Activated CD4-positive, alpha-beta T cell treated with anti-CD3 and anti-CD28 coated beads for 36 hours (primary cell): ENCODE results near the gene LHFPL3. TPM values are rescaled to one million over a fixed set of nuclear protein-coding genes. Genes with fewer than 3 reads are reported as not detected.
"Not testable (repeated sequence)": the region's sequence is repeated elsewhere in the genome, so short reads cannot be mapped to it uniquely, and the experiment has no call there.

Source experiments
- ATAC-seq: fragments of 200-7000 bp; cut with Tn5 transposase; one replicate; pipeline ENCODE4 v1.10.0; 2021; ENCODE audit warnings: mild to moderate bottlenecking, moderate library complexity
- CTCF ChIA-PET: fragments of 350-600 bp; sonication (Branson Sonifier 250); formaldehyde crosslinking; loops from one replicate; lab custom pipeline; 2021; ENCODE audit warnings: antibody characterized with exemption; lab: Charles Lee
- POLR2A ChIA-PET: fragments of 350-600 bp; sonication (Branson Sonifier 250); formaldehyde crosslinking; loops from one replicate; lab custom pipeline; 2021; ENCODE audit warnings: antibody characterized with exemption, inconsistent platforms; lab: Charles Lee
- DNase-seq: peaks from one replicate; pipeline ENCODE4 v3.0.0-alpha.2; 2020
- H3K27ac Mint-ChIP-seq: one replicate; pipeline ENCODE4 v1.8.0; 2021; ENCODE audit warnings: mixed read lengths
- H3K27me3 Mint-ChIP-seq: one replicate; pipeline ENCODE4 v1.8.0; 2021; ENCODE audit warnings: mixed read lengths
- H3K36me3 Mint-ChIP-seq: one replicate; pipeline ENCODE4 v1.8.0; 2021; ENCODE audit warnings: low read depth, mixed read lengths
- H3K4me1 Mint-ChIP-seq: one replicate; pipeline ENCODE4 v1.8.0; 2021; ENCODE audit warnings: mixed read lengths
- H3K4me3 Mint-ChIP-seq: one replicate; pipeline ENCODE4 v1.8.0; 2021; ENCODE audit warnings: mild to moderate bottlenecking, moderate library complexity, mixed read lengths
- H3K9me3 Mint-ChIP-seq: one replicate; pipeline ENCODE4 v1.8.0; 2021; ENCODE audit warnings: low read depth, mixed read lengths
- intact Hi-C, 2 experiments: fragments of 100-400 bp; cut with DNase I in 1 of 2; cut with micrococcal nuclease in 1 of 2; formaldehyde crosslinking; loops; one replicate each; pipeline versions ENCODE4 v1.14.2 to v1.15.1; 2022 to 2024; cut with DNase I, micrococcal nuclease
- total RNA-seq, 2 experiments: library from RNA; stranded (reverse); gene quantifications; one replicate each; pipeline ENCODE4 v1.2.3, GENCODE V29; 2021

Gene LHFPL3
- total RNA-seq, 2 experiments from 2014 or later: not detected

- H3K27me3 Mint-ChIP-seq: peaks cover 5% of the 10 kb centered on the region
Observed at GRCh38 chr7:104655592-104655991, 327.2 kb downstream of the LHFPL3 start.

GRCh38 chr7:104656467-104656866 lies 328.1 kb downstream of the LHFPL3 start:
- Mint-ChIP-seq H3K9me3 (no peaks in the 10 kb centered on the region), H3K36me3 (no peaks in the 10 kb centered on the region), H3K4me3 (no peak overlapping the region), H3K27me3 (peaks cover 5% of the 10 kb centered on the region), H3K4me1 (no peaks in the 10 kb centered on the region), H3K27ac (no peak overlapping the region)
- DNase-seq: no peak
- CTCF ChIA-PET: no interaction called here
- intact Hi-C loops: no loop called here
- no peak for ATAC-seq
- POLR2A ChIA-PET: no interaction called here

More at GRCh38 chr7:104655592-104655991, 327.2 kb downstream of the LHFPL3 start:
- no peaks in the 10 kb centered on the region for H3K36me3 Mint-ChIP-seq
- H3K4me3 Mint-ChIP-seq: no peak overlapping the region
- intact Hi-C loops: no loop called here
- ChIA-PET POLR2A (no interaction called here), CTCF (no interaction called here)
- ATAC-seq: no peak
- H3K27ac Mint-ChIP-seq: no peak overlapping the region
- H3K4me1 Mint-ChIP-seq: no peaks in the 10 kb centered on the region
- DNase-seq: no peak
- no peaks in the 10 kb centered on the region for H3K9me3 Mint-ChIP-seq

GRCh38 chr7:104657134-104657533 lies 328.7 kb downstream of the LHFPL3 start:
- H3K36me3 Mint-ChIP-seq: no peaks in the 10 kb centered on the region
- no peak overlapping the region for H3K4me3 Mint-ChIP-seq
- ChIA-PET POLR2A (no interaction called here), CTCF (no interaction called here)
- no peaks in the 10 kb centered on the region for H3K4me1 Mint-ChIP-seq
- peaks cover 5% of the 10 kb centered on the region for H3K27me3 Mint-ChIP-seq
- DNase-seq (no peak), ATAC-seq (no peak)
- no peak overlapping the region for H3K27ac Mint-ChIP-seq
- H3K9me3 Mint-ChIP-seq: no peaks in the 10 kb centered on the region
- intact Hi-C loops: no loop called here

- Mint-ChIP-seq H3K36me3 (no peaks in the 10 kb centered on the region), H3K4me1 (no peaks in the 10 kb centered on the region), H3K27me3 (peaks cover 6% of the 10 kb centered on the region), H3K27ac (no peak overlapping the region), H3K4me3 (no peak overlapping the region), H3K9me3 (no peaks in the 10 kb centered on the region)
- ATAC-seq (no peak), DNase-seq (no peak)
- CTCF ChIA-PET: no interaction called here
- POLR2A ChIA-PET: no interaction called here
- intact Hi-C loops: no loop called here
Observed at GRCh38 chr7:104661575-104661974, 333.2 kb downstream of the LHFPL3 start.

GRCh38 chr7:104664648-104665047 lies 336.2 kb downstream of the LHFPL3 start:
- intact Hi-C loops: no loop called here
- no peak for ATAC-seq
- H3K36me3 Mint-ChIP-seq: no peaks in the 10 kb centered on the region
- H3K27me3 Mint-ChIP-seq: peaks cover 7% of the 10 kb centered on the region
- H3K27ac Mint-ChIP-seq: no peak overlapping the region
- no peak for DNase-seq
- no peaks in the 10 kb centered on the region for H3K9me3 Mint-ChIP-seq
- POLR2A ChIA-PET: no interaction called here
- H3K4me1 Mint-ChIP-seq: no peaks in the 10 kb centered on the region
- CTCF ChIA-PET: no interaction called here
- no peak overlapping the region for H3K4me3 Mint-ChIP-seq

- no peaks in the 10 kb centered on the region for H3K4me1 Mint-ChIP-seq
- DNase-seq (no peak), ATAC-seq (no peak)
- H3K27me3 Mint-ChIP-seq: peaks cover 19% of the 10 kb centered on the region
- H3K36me3 Mint-ChIP-seq: no peaks in the 10 kb centered on the region
- CTCF ChIA-PET: no interaction called here
- no peaks in the 10 kb centered on the region for H3K9me3 Mint-ChIP-seq
- no peak overlapping the region for H3K4me3 Mint-ChIP-seq
- POLR2A ChIA-PET: no interaction called here
- H3K27ac Mint-ChIP-seq: no peak overlapping the region
- intact Hi-C loops: no loop called here
Observed at GRCh38 chr7:104677587-104677986, 349.2 kb downstream of the LHFPL3 start.

- ChIA-PET POLR2A (no interaction called here), CTCF (no interaction called here)
- DNase-seq (no peak), ATAC-seq (no peak)
- Mint-ChIP-seq H3K27me3 (peaks cover 12% of the 10 kb centered on the region), H3K27ac (no peak overlapping the region), H3K4me1 (no peaks in the 10 kb centered on the region), H3K9me3 (no peaks in the 10 kb centered on the region), H3K4me3 (no peak overlapping the region), H3K36me3 (no peaks in the 10 kb centered on the region)
- intact Hi-C loops: no loop called here
Observed at GRCh38 chr7:104679085-104679484, 350.7 kb downstream of the LHFPL3 start.

- H3K27ac Mint-ChIP-seq: no peak overlapping the region
- no peaks in the 10 kb centered on the region for H3K9me3 Mint-ChIP-seq
- ChIA-PET POLR2A (no interaction called here), CTCF (interaction anchor here (1.0 kb wide), 1 partner anchor 11 kb away, joined by 3 read pairs; no protein-coding TSS in a partner anchor)
- H3K36me3 Mint-ChIP-seq: no peaks in the 10 kb centered on the region
- no peak for DNase-seq
- H3K27me3 Mint-ChIP-seq: peaks cover 9% of the 10 kb centered on the region
- no peak overlapping the region for H3K4me3 Mint-ChIP-seq
- no peak for ATAC-seq
- H3K4me1 Mint-ChIP-seq: no peaks in the 10 kb centered on the region
- intact Hi-C loops: no loop called here
Observed at GRCh38 chr7:104686286-104686685, 357.9 kb downstream of the LHFPL3 start.

GRCh38 chr7:104694710-104695109 lies 366.3 kb downstream of the LHFPL3 start:
- POLR2A ChIA-PET: no interaction called here
- no peak overlapping the region for H3K27ac Mint-ChIP-seq
- intact Hi-C loops: no loop called here
- H3K27me3 Mint-ChIP-seq: peaks cover 1% of the 10 kb centered on the region
- ATAC-seq: no peak
- no peak for DNase-seq
- CTCF ChIA-PET: interaction anchor here (1.0 kb wide), 1 partner anchor 17 kb away, joined by 3 read pairs; no protein-coding TSS in a partner anchor
- H3K4me3 Mint-ChIP-seq: no peak overlapping the region
- H3K36me3 Mint-ChIP-seq: no peaks in the 10 kb centered on the region
- no peaks in the 10 kb centered on the region for H3K9me3 Mint-ChIP-seq
- no peaks in the 10 kb centered on the region for H3K4me1 Mint-ChIP-seq

GRCh38 chr7:104695563-104695962 lies 367.2 kb downstream of the LHFPL3 start:
- Mint-ChIP-seq H3K4me3 (no peak overlapping the region), H3K36me3 (no peaks in the 10 kb centered on the region), H3K4me1 (no peaks in the 10 kb centered on the region), H3K9me3 (peaks cover 4% of the 10 kb centered on the region), H3K27me3 (peaks cover 1% of the 10 kb centered on the region), H3K27ac (no peak overlapping the region)
- intact Hi-C loops: no loop called here
- ATAC-seq (no peak), DNase-seq (no peak)
- ChIA-PET CTCF (interaction anchor here (0.6 kb wide), 1 partner anchor 532 kb away, joined by 3 read pairs; no protein-coding TSS in a partner anchor), POLR2A (no interaction called here)

GRCh38 chr7:104700336-104700735 lies 371.9 kb downstream of the LHFPL3 start:
- CTCF ChIA-PET: no interaction called here
- POLR2A ChIA-PET: no interaction called here
- Mint-ChIP-seq H3K4me3 (no peak overlapping the region), H3K27ac (no peak overlapping the region), H3K9me3 (peaks cover 4% of the 10 kb centered on the region), H3K4me1 (no peaks in the 10 kb centered on the region), H3K27me3 (peaks cover 4% of the 10 kb centered on the region), H3K36me3 (no peaks in the 10 kb centered on the region)
- DNase-seq (no peak), ATAC-seq (no peak)
- intact Hi-C loops: no loop called here

- ATAC-seq, intact Hi-C loops, H3K9me3 Mint-ChIP-seq, H3K27me3 Mint-ChIP-seq, DNase-seq, H3K27ac Mint-ChIP-seq, H3K4me3 Mint-ChIP-seq, H3K36me3 Mint-ChIP-seq, H3K4me1 Mint-ChIP-seq, CTCF ChIA-PET, POLR2A ChIA-PET: not testable (repeated sequence)
Observed at GRCh38 chr7:104721027-104721426, 392.6 kb downstream of the LHFPL3 start.
